Umbilical cord (tissue), 2 donors: ENCODE measurements around the gene KCNJ15. TPM values are rescaled to one million over a fixed set of nuclear protein-coding genes. Genes with fewer than 3 reads are reported as not detected.

ENCODE experiments used
- DNase-seq: peaks from one replicate; pipeline ENCODE4 v3.0.0-alpha.2; 2015; ENCODE audit warnings: low spot score
- total RNA-seq: library from RNA; depleted of rRNA; stranded (reverse); fragments of >200 nt; gene quantifications from one replicate; pipeline ENCODE4 v1.2.3, GENCODE V29; 2014; ENCODE audit warnings: low replicate concordance; ENCODE audit not compliant: insufficient read depth

Gene KCNJ15
- total RNA-seq, 1 donor from 2014 or later = 4.8 TPM

- no peak for DNase-seq
Observed at GRCh38 chr21:38267991-38268863, 11.4 kb downstream of the KCNJ15 start.

- no peak for DNase-seq
Observed at GRCh38 chr21:38268864-38269575, 12.2 kb downstream of the KCNJ15 start.

GRCh38 chr21:38269576-38269936 is 12.8 kb downstream of the KCNJ15 start:
- peak; percentile 55 for DNase-seq

GRCh38 chr21:38272215-38272614 is 15.4 kb downstream of the KCNJ15 start:
- no peak for DNase-seq

- DNase-seq = no peak
Observed at GRCh38 chr21:38273745-38274542, 17.2 kb downstream of the KCNJ15 start.

- DNase-seq = peak; percentile 93
Observed at GRCh38 chr21:38277501-38278131, 20.8 kb downstream of the KCNJ15 start.

GRCh38 chr21:38280454-38280853 is 23.7 kb downstream of the KCNJ15 start:
- DNase-seq = no peak

GRCh38 chr21:38280867-38281266 is 24.1 kb downstream of the KCNJ15 start:
- no peak for DNase-seq

GRCh38 chr21:38282921-38283320 is 26.1 kb downstream of the KCNJ15 start:
- no peak for DNase-seq

GRCh38 chr21:38284216-38284615 is 27.4 kb downstream of the KCNJ15 start:
- no peak for DNase-seq

GRCh38 chr21:38286739-38287471 is 30.1 kb downstream of the KCNJ15 start:
- DNase-seq = peak; percentile 84

GRCh38 chr21:38287476-38287875 is 30.7 kb downstream of the KCNJ15 start:
- DNase-seq = no peak

GRCh38 chr21:38289705-38290485 is 33.1 kb downstream of the KCNJ15 start:
- no peak for DNase-seq

- DNase-seq = no peak
Observed at GRCh38 chr21:38290809-38291208, 34.0 kb downstream of the KCNJ15 start.

- DNase-seq = no peak
Observed at GRCh38 chr21:38291874-38292273, 35.1 kb downstream of the KCNJ15 start.

GRCh38 chr21:38293113-38293512 is 36.3 kb downstream of the KCNJ15 start:
- DNase-seq = no peak

GRCh38 chr21:38293765-38294164 is 37.0 kb downstream of the KCNJ15 start:
- no peak for DNase-seq

- DNase-seq = no peak
Observed at GRCh38 chr21:38294609-38295008, 37.8 kb downstream of the KCNJ15 start.

- DNase-seq = peak; percentile 43
Observed at GRCh38 chr21:38295997-38296764, 39.4 kb downstream of the KCNJ15 start.
